ENCODE data around the gene DXO.

- TF ChIP-seq CTCF (IDR thresholded peaks at IDR 0.05; ENCODE audit: low read depth, low read length) (no peak), EZH2phosphoT487 (IDR thresholded peaks at IDR 0.05; ENCODE audit: low read depth) (no peak)
Measured at GRCh38 chr6:31966506-31966905, 5.4 kb downstream of the DXO start.
